K562 (cell line): Measurements from ENCODE around the gene STK32C. TPM values are rescaled to one million over a fixed set of nuclear protein-coding genes. Genes with fewer than 3 reads are reported as not detected.

Source experiments
- ATAC-seq: fragments of 200-7000 bp; cut with Tn5 transposase; 3 replicates; pipeline ENCODE4 v1.9.1; 2020; ENCODE audit warnings: moderate library complexity
- BruUV-seq: library from RNA; stranded (reverse); fragments of 400-500 nt; replicated peaks from 2 replicates; lab custom pipeline; 2021; lab: Mats Ljungman, UMichigan
- CTCF ChIA-PET: fragments of 300-600 bp; formaldehyde crosslinking; extraction: SDS; loops from one replicate; lab custom pipeline; 2021; ENCODE audit warnings: low intra/inter-chr PET ratio; lab: Yijun Ruan, JAX
- POLR2A ChIA-PET: fragments of 300-600, 350-650 bp; sonication (Branson Sonifier 250); formaldehyde crosslinking; extraction: SDS; loops from one replicate; lab custom pipeline; 2021; ENCODE audit warnings: antibody characterized with exemption, inconsistent platforms; lab: Yijun Ruan, JAX
- DNase-seq, 4 experiments: peaks; one replicate each; pipeline versions ENCODE4 v3.0.0 to v3.0.0-alpha.2; 2011 to 2018; ENCODE audit warnings: low spot score in 3 of 4, mixed read lengths in 3 of 4; ENCODE audit errors: extremely low read depth in 1 of 4
- FAIRE-seq: peaks from 2 replicates; lab custom pipeline; 2011; peaks lifted over from hg19 to GRCh38; lab: Jason Lieb, UNC
- H2AFZ ChIP-seq: 2 replicates; pipeline ENCODE4 v1.6.0; 2011; ENCODE audit warnings: low read depth, low read length, control low read depth, inconsistent platforms
- H3K27ac ChIP-seq: fragments of 200-600 bp; 3 replicates; pipeline ENCODE4 v1.8.0; 2011; ENCODE audit warnings: low read depth, mild to moderate bottlenecking, control low read depth, inconsistent platforms, low read length, moderate library complexity, mixed read lengths; ENCODE audit errors: extremely low read depth
- H3K27me3 ChIP-seq, 2 experiments: fragments of 300-600 bp in 1 of 2; 2 replicates in 1 of 2; 3 replicates in 1 of 2; pipeline versions ENCODE4 v1.6.0 to v1.8.0; 2011; ENCODE audit warnings: inconsistent platforms in 2 of 2, low read length in 2 of 2, mild to moderate bottlenecking in 1 of 2, mixed read lengths in 1 of 2, moderate library complexity in 1 of 2; ENCODE audit not compliant: control insufficient read depth in 2 of 2, insufficient read depth in 2 of 2
- H3K36me3 ChIP-seq: fragments of 300-600 bp; 3 replicates; pipeline ENCODE4 v1.8.0; 2011; ENCODE audit warnings: mild to moderate bottlenecking, low read length, inconsistent platforms; ENCODE audit not compliant: control insufficient read depth, insufficient read depth
- H3K4me1 ChIP-seq, 2 experiments: fragments of 200-600 bp in 1 of 2; replicated peaks in 1 of 2; 2 replicates in 1 of 2; 3 replicates in 1 of 2; pipeline versions ENCODE4 v1.5.1 to v1.8.0; 2011; ENCODE audit warnings: inconsistent platforms in 2 of 2, low read length in 2 of 2, mild to moderate bottlenecking in 1 of 2, mixed read lengths in 1 of 2, moderate library complexity in 1 of 2; ENCODE audit not compliant: control insufficient read depth in 2 of 2, insufficient read depth in 2 of 2
- H3K4me2 ChIP-seq: 2 replicates; pipeline ENCODE4 v1.6.1; 2011; ENCODE audit warnings: low read length, control low read depth, inconsistent platforms, mixed read lengths; ENCODE audit not compliant: insufficient read depth
- H3K4me3 ChIP-seq: fragments of 200-600 bp; sonication (generic), shearing (Covaris generic); 2 replicates; pipeline ENCODE4 v1.5.1; 2016; ENCODE audit warnings: control low read depth, inconsistent platforms
- H3K79me2 ChIP-seq: fragments of 200-600 bp; 3 replicates; pipeline ENCODE4 v1.8.0; 2011; ENCODE audit warnings: low read length, inconsistent platforms; ENCODE audit not compliant: control insufficient read depth, insufficient read depth
- H3K9ac ChIP-seq, 2 experiments: 2 replicates each; pipeline versions ENCODE4 v1.6.0 to v1.6.1; 2011; ENCODE audit warnings: low read depth in 2 of 2, low read length in 2 of 2, control low read depth in 1 of 2, inconsistent platforms in 1 of 2, mild to moderate bottlenecking in 1 of 2, mixed read lengths in 1 of 2; ENCODE audit not compliant: insufficient read depth in 1 of 2
- H3K9me1 ChIP-seq: one replicate; pipeline ENCODE4 v1.6.0; 2011; ENCODE audit warnings: inconsistent platforms, mild to moderate bottlenecking, low read length, moderate library complexity; ENCODE audit not compliant: control insufficient read depth, insufficient read depth
- H3K9me3 ChIP-seq: replicated peaks from 2 replicates; pipeline ENCODE4 v1.5.1; 2011; ENCODE audit warnings: low read depth, low read length, inconsistent platforms; ENCODE audit not compliant: control insufficient read depth, insufficient read depth
- H4K20me1 ChIP-seq: replicated peaks from 2 replicates; pipeline ENCODE4 v1.6.1; 2011; ENCODE audit warnings: low read length, inconsistent platforms, mixed read lengths; ENCODE audit not compliant: control insufficient read depth, insufficient read depth
- AFF1 ChIP-seq, 2 experiments: fragments of 450-650 bp; IDR thresholded peaks; 2 replicates each; pipeline ENCODE4 v1.6.1; 2018; ENCODE audit warnings: mild to moderate bottlenecking in 2 of 2, low read depth in 1 of 2; ENCODE audit not compliant: partially characterized antibody in 2 of 2
- BRF2 ChIP-seq: IDR thresholded peaks from 3 replicates; pipeline ENCODE4 v1.6.1; 2011; ENCODE audit warnings: borderline replicate concordance, mild to moderate bottlenecking; ENCODE audit not compliant: insufficient read length, insufficient read depth
- ELF4 ChIP-seq: fragments of 450-650 bp; formaldehyde crosslinking; IDR thresholded peaks from 2 replicates; pipeline ENCODE4 v1.4.0; 2022; ENCODE audit warnings: missing genetic modification characterization
- EP400 ChIP-seq: fragments of 450-650 bp; IDR thresholded peaks from 2 replicates; pipeline ENCODE4 v1.6.1; 2017; ENCODE audit warnings: antibody characterized with exemption, mild to moderate bottlenecking, moderate library complexity
- KAT2B ChIP-seq: IDR thresholded peaks from one replicate; pipeline ENCODE4 v1.6.1; 2012; ENCODE audit warnings: low read depth, mild to moderate bottlenecking, control low read depth, inconsistent platforms, low read length, moderate library complexity
- MAZ ChIP-seq, 2 experiments: fragments of 450-650 bp in 1 of 2; sonication (generic) in 1 of 2; formaldehyde crosslinking; IDR thresholded peaks in 1 of 2; conservative IDR thresholded peaks in 1 of 2; 2 replicates each; pipeline versions ENCODE4 v1.4.0 to v1.5.0; 2020; ENCODE audit warnings: mild to moderate bottlenecking in 1 of 2, missing genetic modification reagents in 1 of 2
- RBFOX2 ChIP-seq: fragments of 200-400 bp; formaldehyde crosslinking; IDR thresholded peaks from 2 replicates; pipeline ENCODE4 v1.6.1; 2017; ENCODE audit warnings: low read depth, mild to moderate bottlenecking, low read length, moderate library complexity
- RBM15 ChIP-seq: fragments of 200-400 bp; formaldehyde crosslinking; IDR thresholded peaks from 2 replicates; pipeline ENCODE4 v1.6.1; 2018; ENCODE audit warnings: mild to moderate bottlenecking, low read length, moderate library complexity; ENCODE audit not compliant: insufficient read depth
- ZNF766 ChIP-seq: fragments of 200-800 bp; sonication (Bioruptor generic); conservative IDR thresholded peaks from 2 replicates; pipeline ENCODE4 v1.6.1; 2016; ENCODE audit warnings: missing genetic modification characterization, missing compliant biosample characterization
- WGBS: fragments of 100-300 bp; shearing (Covaris generic); methylation state at CpG from one replicate; pipeline ENCODE4 v1.1.6; 2016; ENCODE audit warnings: low coverage, mixed read lengths; ENCODE audit not compliant: insufficient coverage; ENCODE audit errors: missing lambda C conversion rate; 5-methylcytosine and 5-hydroxymethylcytosine counted together
- in situ Hi-C: fragments of 300-500 bp; cut with MboI; formaldehyde crosslinking; loops from 4 replicates; pipeline ENCODE4 v1.15.0; 2018; ENCODE audit warnings: inconsistent platforms, mixed read lengths
- intact Hi-C: fragments of 100-400 bp; cut with micrococcal nuclease; formaldehyde crosslinking; loops from 2 replicates; pipeline ENCODE4 v1.14.2; 2022
- polyA plus RNA-seq, 8 experiments: library from polyadenylated mRNA; depleted of rRNA in 4 of 8; stranded (reverse) in 5 of 8; unstranded in 3 of 8; fragments of >200 nt; fragmentation: Nextera tagmentation in 2 of 8; fragmentation: Illumina TruSeq in 1 of 8; extraction: Ambion mirVana in 2 of 8; extraction: Trizol in 1 of 8; gene quantifications; 2 replicates each; pipeline versions ENCODE4 v1.2.1 to v1.2.3, GENCODE V29; 2011 to 2014; ENCODE audit warnings: inconsistent platforms in 1 of 8, missing spikeins in 1 of 8
- total RNA-seq, 7 experiments: library from RNA; depleted of rRNA in 6 of 7; stranded (reverse); fragments of >200 nt in 6 of 7; fragmentation: Illumina TruSeq in 2 of 7; extraction: Trizol in 2 of 7; gene quantifications; 2 replicates each; pipeline versions ENCODE4 v1.2.1 to v1.2.3, GENCODE V29; 2011 to 2021; ENCODE audit warnings: low replicate concordance in 1 of 7
- TF ChIP-seq, protein P1 (sequence below): sonication (generic); formaldehyde crosslinking; IDR thresholded peaks from 2 replicates; pipeline ENCODE4 v1.8.1; 2023; ENCODE audit warnings: missing genetic modification reagents, mild to moderate bottlenecking, borderline replicate concordance

The STK32C gene
- total and polyA plus RNA-seq, 9 of the 15 experiments (the other 6 are each of a cell fraction or from before 2014, with no cell fraction given) = 1.5 to 20.9 (median 6.5) TPM

DNA sequence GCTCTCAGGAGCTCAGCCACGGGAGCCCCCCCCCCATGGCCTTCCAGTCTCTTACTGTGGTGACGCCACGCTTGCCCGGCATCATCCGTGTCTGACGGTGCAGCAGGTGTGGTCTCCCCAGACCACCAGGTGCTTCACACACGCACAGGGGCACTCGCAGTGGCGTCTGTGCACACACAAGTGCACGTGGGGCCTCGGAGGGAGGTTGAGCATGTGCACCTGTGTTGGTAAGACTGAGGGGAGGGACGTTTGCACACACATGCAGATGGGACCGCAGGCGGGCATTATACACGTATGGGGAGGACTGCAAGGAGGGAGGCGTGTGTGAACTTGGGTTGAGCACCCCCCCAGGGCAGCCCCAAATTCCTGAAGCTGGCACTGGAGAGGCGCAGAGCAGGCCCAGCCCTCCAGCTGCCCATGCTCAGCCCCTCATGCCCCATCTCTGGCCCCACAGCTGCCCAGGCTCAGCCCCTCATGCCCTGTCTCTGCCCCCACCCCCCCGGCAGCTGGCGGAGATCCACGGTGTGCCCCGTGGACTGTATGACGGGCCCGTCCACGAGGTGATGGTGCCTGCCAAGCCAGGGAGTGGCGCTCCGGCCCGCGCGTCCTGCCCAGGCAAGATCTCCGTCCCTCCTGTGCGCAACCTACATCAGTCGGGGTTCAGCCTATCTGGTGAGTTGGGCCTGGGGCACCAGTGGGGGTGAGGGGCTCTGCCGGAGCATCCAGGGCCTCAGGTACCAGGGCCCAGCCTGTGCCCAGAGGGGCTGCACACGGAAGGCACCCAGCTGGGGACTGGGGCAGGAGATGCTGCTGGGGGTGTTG, 104.3 kb downstream of the STK32C start:
- no peaks in the 10 kb centered on the region for H3K9me3 ChIP-seq
- BruUV-seq = no TSS peak
- DNase-seq (no peak), FAIRE-seq (no peak), ATAC-seq (no peak)
- no peak overlapping the region for H3K9ac ChIP-seq
- in situ Hi-C loops (no loop called here), intact Hi-C loops (no loop called here)
- peaks cover 0 to 64% of the 10 kb centered on the region in 2 experiments; a peak in 2 of 5 replicates for H3K27me3 ChIP-seq
- H4K20me1 ChIP-seq = no peaks in the 10 kb centered on the region
- peaks cover 0 to 8% of the 10 kb centered on the region in 2 experiments; a peak in 1 of 5 replicates for H3K4me1 ChIP-seq
- H2AFZ ChIP-seq = no peak overlapping the region
- no peaks in the 10 kb centered on the region for H3K79me2 ChIP-seq
- H3K36me3 ChIP-seq = no peaks in the 10 kb centered on the region
- no peaks in the 10 kb centered on the region for H3K9me1 ChIP-seq
- WGBS = 13% methylated on average over 6 of the region's 34 CpGs
- H3K27ac ChIP-seq = no peak overlapping the region
- POLR2A ChIA-PET = no interaction called here
- no peak overlapping the region for H3K4me3 ChIP-seq
- CTCF ChIA-PET = no interaction called here
- H3K4me2 ChIP-seq = no peak overlapping the region
- TF ChIP-seq ZNF766 (CRISPR knock-in tag) (no peak), RBFOX2 (no peak), ELF4 (CRISPR knock-in tag) (no peak), KAT2B (no peak), EP400 (no peak), MAZ (CRISPR knock-in tag; conservative IDR thresholded peaks at IDR 0.05 in 1 of 2, IDR thresholded peaks at IDR 0.05 in 1 of 2) (no peak), RBM15 (no peak), AFF1 (IDR thresholded peaks at IDR 0.05; ENCODE audit: low read depth in 1 of 2, partially characterized antibody in 2 of 2) (no peak), BRF2 (no peak)
- TF ChIP-seq, protein P1, sequence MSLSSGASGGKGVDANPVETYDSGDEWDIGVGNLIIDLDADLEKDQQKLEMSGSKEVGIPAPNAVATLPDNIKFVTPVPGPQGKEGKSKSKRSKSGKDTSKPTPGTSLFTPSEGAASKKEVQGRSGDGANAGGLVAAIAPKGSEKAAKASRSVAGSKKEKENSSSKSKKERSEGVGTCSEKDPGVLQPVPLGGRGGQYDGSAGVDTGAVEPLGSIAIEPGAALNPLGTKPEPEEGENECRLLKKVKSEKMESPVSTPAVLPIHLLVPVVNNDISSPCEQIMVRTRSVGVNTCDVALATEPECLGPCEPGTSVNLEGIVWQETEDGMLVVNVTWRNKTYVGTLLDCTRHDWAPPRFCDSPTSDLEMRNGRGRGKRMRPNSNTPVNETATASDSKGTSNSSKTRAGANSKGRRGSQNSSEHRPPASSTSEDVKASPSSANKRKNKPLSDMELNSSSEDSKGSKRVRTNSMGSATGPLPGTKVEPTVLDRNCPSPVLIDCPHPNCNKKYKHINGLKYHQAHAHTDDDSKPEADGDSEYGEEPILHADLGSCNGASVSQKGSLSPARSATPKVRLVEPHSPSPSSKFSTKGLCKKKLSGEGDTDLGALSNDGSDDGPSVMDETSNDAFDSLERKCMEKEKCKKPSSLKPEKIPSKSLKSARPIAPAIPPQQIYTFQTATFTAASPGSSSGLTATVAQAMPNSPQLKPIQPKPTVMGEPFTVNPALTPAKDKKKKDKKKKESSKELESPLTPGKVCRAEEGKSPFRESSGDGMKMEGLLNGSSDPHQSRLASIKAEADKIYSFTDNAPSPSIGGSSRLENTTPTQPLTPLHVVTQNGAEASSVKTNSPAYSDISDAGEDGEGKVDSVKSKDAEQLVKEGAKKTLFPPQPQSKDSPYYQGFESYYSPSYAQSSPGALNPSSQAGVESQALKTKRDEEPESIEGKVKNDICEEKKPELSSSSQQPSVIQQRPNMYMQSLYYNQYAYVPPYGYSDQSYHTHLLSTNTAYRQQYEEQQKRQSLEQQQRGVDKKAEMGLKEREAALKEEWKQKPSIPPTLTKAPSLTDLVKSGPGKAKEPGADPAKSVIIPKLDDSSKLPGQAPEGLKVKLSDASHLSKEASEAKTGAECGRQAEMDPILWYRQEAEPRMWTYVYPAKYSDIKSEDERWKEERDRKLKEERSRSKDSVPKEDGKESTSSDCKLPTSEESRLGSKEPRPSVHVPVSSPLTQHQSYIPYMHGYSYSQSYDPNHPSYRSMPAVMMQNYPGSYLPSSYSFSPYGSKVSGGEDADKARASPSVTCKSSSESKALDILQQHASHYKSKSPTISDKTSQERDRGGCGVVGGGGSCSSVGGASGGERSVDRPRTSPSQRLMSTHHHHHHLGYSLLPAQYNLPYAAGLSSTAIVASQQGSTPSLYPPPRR (CRISPR knock-in tag) = no peak
